HepG2 (cell line): ENCODE measurements around the gene PRSS33. TPM values are rescaled to one million over a fixed set of nuclear protein-coding genes. Genes with fewer than 3 reads are reported as not detected.

Experiments used
- ADNP ChIP-seq: sonication (generic); formaldehyde crosslinking; IDR thresholded peaks from 2 replicates; pipeline ENCODE4 v1.4.0; 2020; ENCODE audit warnings: missing genetic modification reagents
- AHR ChIP-seq: IDR thresholded peaks from 2 replicates; pipeline ENCODE4 v1.6.1; 2018; ENCODE audit warnings: missing genetic modification reagents, missing compliant biosample characterization
- ARNT ChIP-seq: fragments of 450-650 bp; IDR thresholded peaks from 2 replicates; pipeline ENCODE4 v1.6.1; 2017
- BRCA1 ChIP-seq: sonication (generic); formaldehyde crosslinking; IDR thresholded peaks from 2 replicates; pipeline ENCODE4 v1.4.0; 2020; ENCODE audit warnings: missing genetic modification reagents
- EP300 ChIP-seq, 3 experiments: sonication (generic) in 1 of 3; formaldehyde crosslinking in 1 of 3; IDR thresholded peaks; 2 replicates each; pipeline versions ENCODE4 v1.5.1 to v1.6.1; 2011 to 2020; ENCODE audit warnings: low read depth in 2 of 3, low read length in 2 of 3, borderline replicate concordance in 1 of 3, improper control_type of control experiment in 1 of 3, mild to moderate bottlenecking in 1 of 3, missing genetic modification reagents in 1 of 3, moderate library complexity in 1 of 3
- FOXO1 ChIP-seq: sonication (generic); formaldehyde crosslinking; IDR thresholded peaks from 2 replicates; pipeline ENCODE4 v1.4.0; 2020; ENCODE audit warnings: missing genetic modification reagents
- GATAD2A ChIP-seq: IDR thresholded peaks from 2 replicates; pipeline ENCODE4 v1.6.1; 2016
- MXD4 ChIP-seq: IDR thresholded peaks from 2 replicates; pipeline ENCODE4 v1.6.1; 2016; ENCODE audit warnings: mild to moderate bottlenecking, missing biosample characterization, missing genetic modification reagents
- PLRG1 ChIP-seq: fragments of 450-650 bp; conservative IDR thresholded peaks from 2 replicates; pipeline ENCODE4 v1.6.1; 2016
- RAD21 ChIP-seq: fragments of 450-650 bp; formaldehyde crosslinking; IDR thresholded peaks from 2 replicates; pipeline ENCODE4 v1.5.0; 2020; ENCODE audit warnings: mild to moderate bottlenecking
- SNAPC2 ChIP-seq: sonication (generic); formaldehyde crosslinking; IDR thresholded peaks from 2 replicates; pipeline ENCODE4 v1.8.1; 2022; ENCODE audit warnings: mild to moderate bottlenecking, missing genetic modification reagents
- SPEN ChIP-seq: sonication (generic); formaldehyde crosslinking; IDR thresholded peaks from 2 replicates; pipeline ENCODE4 v1.5.1; 2020; ENCODE audit warnings: low read depth, mild to moderate bottlenecking, missing genetic modification reagents
- TOPORS ChIP-seq: sonication (generic); formaldehyde crosslinking; IDR thresholded peaks from 2 replicates; pipeline ENCODE4 v1.8.0; 2023; ENCODE audit warnings: mild to moderate bottlenecking, missing genetic modification reagents
- ZNF101 ChIP-seq: sonication (generic); formaldehyde crosslinking; IDR thresholded peaks from 2 replicates; pipeline ENCODE4 v1.4.0; 2020; ENCODE audit warnings: mild to moderate bottlenecking, low read depth, missing genetic modification reagents, borderline replicate concordance
- ZNF556 ChIP-seq: sonication (generic); formaldehyde crosslinking; IDR thresholded peaks from 2 replicates; pipeline ENCODE4 v1.4.0; 2020; ENCODE audit warnings: mild to moderate bottlenecking, missing genetic modification reagents, borderline replicate concordance
- ZNF572 ChIP-seq: sonication (generic); formaldehyde crosslinking; IDR thresholded peaks from 2 replicates; pipeline ENCODE4 v1.5.1; 2020; ENCODE audit warnings: mild to moderate bottlenecking, missing genetic modification reagents
- ZNF780A ChIP-seq: sonication (generic); formaldehyde crosslinking; IDR thresholded peaks from 2 replicates; pipeline ENCODE4 v1.8.0; 2022; ENCODE audit warnings: mild to moderate bottlenecking, missing genetic modification reagents, moderate library complexity
- ZNF790 ChIP-seq: sonication (generic); formaldehyde crosslinking; IDR thresholded peaks from 2 replicates; pipeline ENCODE4 v1.8.0; 2022; ENCODE audit warnings: missing genetic modification reagents, mild to moderate bottlenecking, borderline replicate concordance
- polyA plus RNA-seq, 8 experiments: library from polyadenylated mRNA; depleted of rRNA in 3 of 8; stranded (reverse) in 7 of 8; unstranded in 1 of 8; fragments of >200 nt; fragmentation: Illumina TruSeq in 4 of 8; extraction: Trizol in 4 of 8; gene quantifications; 2 replicates each; pipeline versions ENCODE4 v1.2.1 to v1.2.3, GENCODE V29; 2011 to 2016; ENCODE audit warnings: low read depth in 4 of 8, missing spikeins in 1 of 8, mixed read lengths in 1 of 8; ENCODE audit not compliant: insufficient read depth in 1 of 8
- total RNA-seq, 5 experiments: library from RNA; depleted of rRNA; stranded (reverse); fragments of >200 nt; fragmentation: Illumina TruSeq; extraction: Trizol; gene quantifications; 2 replicates each; pipeline ENCODE4 v1.2.3, GENCODE V29; 2016; ENCODE audit warnings: low read depth in 1 of 5
- TF ChIP-seq, protein P1 (sequence below): IDR thresholded peaks from 2 replicates; pipeline ENCODE4 v1.4.0; 2020; ENCODE audit warnings: mild to moderate bottlenecking, missing genetic modification reagents
- TF ChIP-seq, protein P2 (sequence below): IDR thresholded peaks from 2 replicates; pipeline ENCODE4 v1.6.1; 2016; ENCODE audit warnings: mild to moderate bottlenecking
- TF ChIP-seq, protein P3 (sequence below): sonication (generic); formaldehyde crosslinking; IDR thresholded peaks from 2 replicates; pipeline ENCODE4 v1.5.1; 2020; ENCODE audit warnings: missing genetic modification reagents, mild to moderate bottlenecking, borderline replicate concordance
- TF ChIP-seq, protein P4 (sequence below): sonication (generic); formaldehyde crosslinking; IDR thresholded peaks from 2 replicates; pipeline ENCODE4 v1.5.0; 2020; ENCODE audit warnings: mild to moderate bottlenecking, missing genetic modification reagents, borderline replicate concordance

PRSS33 gene
- total and polyA plus RNA-seq, 2 of the 13 experiments (the other 11 are each of a cell fraction or from before 2014, with no cell fraction given): not detected

DNA sequence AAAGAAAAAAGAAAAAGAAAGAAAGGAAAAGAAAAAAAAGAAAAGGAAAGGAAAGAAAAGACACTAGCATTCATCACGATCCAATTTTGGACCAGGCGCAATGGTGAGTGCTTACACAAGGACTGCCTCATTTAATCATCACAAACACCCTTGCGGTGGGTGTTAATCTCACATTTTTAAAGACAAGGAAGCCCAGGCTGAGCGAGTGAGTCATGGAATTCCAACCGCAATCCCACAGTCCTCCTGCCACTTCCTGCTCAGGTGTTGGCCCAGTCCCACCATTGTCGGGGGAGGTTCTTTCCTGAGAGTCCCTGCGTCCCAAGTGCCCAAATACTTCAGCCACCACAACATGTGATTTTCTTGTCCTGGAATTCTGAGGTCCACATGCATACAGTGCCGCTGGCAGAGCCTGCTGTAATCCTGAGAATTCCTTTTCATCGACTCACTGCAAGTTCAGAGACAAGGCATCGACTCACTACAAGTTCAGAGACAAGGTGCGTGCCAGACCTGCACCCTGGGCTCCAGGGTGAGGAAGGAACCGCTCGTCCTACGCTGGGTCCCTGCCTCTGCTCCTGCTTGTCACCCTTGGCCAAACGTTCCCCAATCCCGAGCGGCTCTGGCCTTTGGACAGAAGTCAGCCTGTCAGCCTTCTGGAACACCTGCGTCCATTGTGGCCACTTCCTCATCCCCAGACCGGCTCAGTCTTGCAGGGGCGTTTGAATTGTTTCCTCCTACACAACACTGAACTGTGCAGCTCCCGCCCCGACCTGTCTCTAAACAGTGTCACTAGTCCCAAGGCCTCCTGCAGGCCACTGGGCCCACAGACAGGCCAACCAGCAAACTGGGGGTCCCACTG is 48.5 kb upstream of the PRSS33 start (continued):
- TF ChIP-seq, protein P1, sequence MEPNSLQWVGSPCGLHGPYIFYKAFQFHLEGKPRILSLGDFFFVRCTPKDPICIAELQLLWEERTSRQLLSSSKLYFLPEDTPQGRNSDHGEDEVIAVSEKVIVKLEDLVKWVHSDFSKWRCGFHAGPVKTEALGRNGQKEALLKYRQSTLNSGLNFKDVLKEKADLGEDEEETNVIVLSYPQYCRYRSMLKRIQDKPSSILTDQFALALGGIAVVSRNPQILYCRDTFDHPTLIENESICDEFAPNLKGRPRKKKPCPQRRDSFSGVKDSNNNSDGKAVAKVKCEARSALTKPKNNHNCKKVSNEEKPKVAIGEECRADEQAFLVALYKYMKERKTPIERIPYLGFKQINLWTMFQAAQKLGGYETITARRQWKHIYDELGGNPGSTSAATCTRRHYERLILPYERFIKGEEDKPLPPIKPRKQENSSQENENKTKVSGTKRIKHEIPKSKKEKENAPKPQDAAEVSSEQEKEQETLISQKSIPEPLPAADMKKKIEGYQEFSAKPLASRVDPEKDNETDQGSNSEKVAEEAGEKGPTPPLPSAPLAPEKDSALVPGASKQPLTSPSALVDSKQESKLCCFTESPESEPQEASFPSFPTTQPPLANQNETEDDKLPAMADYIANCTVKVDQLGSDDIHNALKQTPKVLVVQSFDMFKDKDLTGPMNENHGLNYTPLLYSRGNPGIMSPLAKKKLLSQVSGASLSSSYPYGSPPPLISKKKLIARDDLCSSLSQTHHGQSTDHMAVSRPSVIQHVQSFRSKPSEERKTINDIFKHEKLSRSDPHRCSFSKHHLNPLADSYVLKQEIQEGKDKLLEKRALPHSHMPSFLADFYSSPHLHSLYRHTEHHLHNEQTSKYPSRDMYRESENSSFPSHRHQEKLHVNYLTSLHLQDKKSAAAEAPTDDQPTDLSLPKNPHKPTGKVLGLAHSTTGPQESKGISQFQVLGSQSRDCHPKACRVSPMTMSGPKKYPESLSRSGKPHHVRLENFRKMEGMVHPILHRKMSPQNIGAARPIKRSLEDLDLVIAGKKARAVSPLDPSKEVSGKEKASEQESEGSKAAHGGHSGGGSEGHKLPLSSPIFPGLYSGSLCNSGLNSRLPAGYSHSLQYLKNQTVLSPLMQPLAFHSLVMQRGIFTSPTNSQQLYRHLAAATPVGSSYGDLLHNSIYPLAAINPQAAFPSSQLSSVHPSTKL (CRISPR knock-in tag): 0 out of 2 replicates have a peak, but pooled peaks have one; percentile 16
- TF ChIP-seq ZNF780A (CRISPR knock-in tag) (no peak), ZNF572 (CRISPR knock-in tag) (0 out of 2 replicates have a peak, but pooled peaks have one; percentile 34), SPEN (CRISPR knock-in tag) (0 out of 2 replicates have a peak, but pooled peaks have one; percentile 32), ZNF556 (no peak), RAD21 (no peak), BRCA1 (CRISPR knock-in tag) (no peak), SNAPC2 (CRISPR knock-in tag) (0 out of 2 replicates have a peak, but pooled peaks have one; percentile 42), FOXO1 (CRISPR knock-in tag) (0 out of 2 replicates have a peak, but pooled peaks have one; percentile 7), ARNT (no peak), AHR (CRISPR knock-in tag) (0 out of 2 replicates have a peak, but pooled peaks have one; percentile 23), PLRG1 (no peak), MXD4 (0 out of 2 replicates have a peak, but pooled peaks have one; percentile 23), GATAD2A (peak; percentile 55), EP300 (IDR thresholded peaks at IDR 0.05; ENCODE audit: low read depth in 2 of 2, low read length in 2 of 2) (no peak), EP300 (CRISPR knock-in tag; IDR thresholded peaks at IDR 0.05; ENCODE audit: borderline replicate concordance) (0 out of 2 replicates have a peak, but pooled peaks have one; percentile 34), ZNF790 (CRISPR knock-in tag) (no peak), TOPORS (CRISPR knock-in tag) (no peak), ZNF101 (CRISPR knock-in tag) (no peak), ADNP (CRISPR knock-in tag) (no peak)
- TF ChIP-seq, protein P2, sequence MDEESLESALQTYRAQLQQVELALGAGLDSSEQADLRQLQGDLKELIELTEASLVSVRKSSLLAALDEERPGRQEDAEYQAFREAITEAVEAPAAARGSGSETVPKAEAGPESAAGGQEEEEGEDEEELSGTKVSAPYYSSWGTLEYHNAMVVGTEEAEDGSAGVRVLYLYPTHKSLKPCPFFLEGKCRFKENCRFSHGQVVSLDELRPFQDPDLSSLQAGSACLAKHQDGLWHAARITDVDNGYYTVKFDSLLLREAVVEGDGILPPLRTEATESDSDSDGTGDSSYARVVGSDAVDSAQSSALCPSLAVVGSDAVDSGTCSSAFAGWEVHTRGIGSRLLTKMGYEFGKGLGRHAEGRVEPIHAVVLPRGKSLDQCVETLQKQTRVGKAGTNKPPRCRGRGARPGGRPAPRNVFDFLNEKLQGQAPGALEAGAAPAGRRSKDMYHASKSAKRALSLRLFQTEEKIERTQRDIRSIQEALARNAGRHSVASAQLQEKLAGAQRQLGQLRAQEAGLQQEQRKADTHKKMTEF (CRISPR knock-in tag): 0 out of 2 replicates have a peak, but pooled peaks have one; percentile 33
- TF ChIP-seq, protein P3, sequence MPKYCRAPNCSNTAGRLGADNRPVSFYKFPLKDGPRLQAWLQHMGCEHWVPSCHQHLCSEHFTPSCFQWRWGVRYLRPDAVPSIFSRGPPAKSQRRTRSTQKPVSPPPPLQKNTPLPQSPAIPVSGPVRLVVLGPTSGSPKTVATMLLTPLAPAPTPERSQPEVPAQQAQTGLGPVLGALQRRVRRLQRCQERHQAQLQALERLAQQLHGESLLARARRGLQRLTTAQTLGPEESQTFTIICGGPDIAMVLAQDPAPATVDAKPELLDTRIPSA (CRISPR knock-in tag): no peak
- TF ChIP-seq, protein P4, sequence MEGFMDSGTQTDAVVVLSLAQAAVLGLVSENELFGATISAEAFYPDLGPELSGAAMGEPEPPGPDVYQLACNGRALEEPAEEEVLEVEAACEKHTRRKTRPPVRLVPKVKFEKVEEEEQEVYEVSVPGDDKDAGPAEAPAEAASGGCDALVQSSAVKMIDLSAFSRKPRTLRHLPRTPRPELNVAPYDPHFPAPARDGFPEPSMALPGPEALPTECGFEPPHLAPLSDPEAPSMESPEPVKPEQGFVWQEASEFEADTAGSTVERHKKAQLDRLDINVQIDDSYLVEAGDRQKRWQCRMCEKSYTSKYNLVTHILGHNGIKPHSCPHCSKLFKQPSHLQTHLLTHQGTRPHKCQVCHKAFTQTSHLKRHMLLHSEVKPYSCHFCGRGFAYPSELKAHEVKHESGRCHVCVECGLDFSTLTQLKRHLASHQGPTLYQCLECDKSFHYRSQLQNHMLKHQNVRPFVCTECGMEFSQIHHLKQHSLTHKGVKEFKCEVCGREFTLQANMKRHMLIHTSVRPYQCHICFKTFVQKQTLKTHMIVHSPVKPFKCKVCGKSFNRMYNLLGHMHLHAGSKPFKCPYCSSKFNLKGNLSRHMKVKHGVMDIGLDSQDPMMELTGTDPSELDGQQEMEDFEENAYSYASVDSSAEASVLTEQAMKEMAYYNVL (CRISPR knock-in tag): peak; percentile 22; the same call in 1 of the 2 replicates
